ENCODE data around the gene LRRC3B.

DNA sequence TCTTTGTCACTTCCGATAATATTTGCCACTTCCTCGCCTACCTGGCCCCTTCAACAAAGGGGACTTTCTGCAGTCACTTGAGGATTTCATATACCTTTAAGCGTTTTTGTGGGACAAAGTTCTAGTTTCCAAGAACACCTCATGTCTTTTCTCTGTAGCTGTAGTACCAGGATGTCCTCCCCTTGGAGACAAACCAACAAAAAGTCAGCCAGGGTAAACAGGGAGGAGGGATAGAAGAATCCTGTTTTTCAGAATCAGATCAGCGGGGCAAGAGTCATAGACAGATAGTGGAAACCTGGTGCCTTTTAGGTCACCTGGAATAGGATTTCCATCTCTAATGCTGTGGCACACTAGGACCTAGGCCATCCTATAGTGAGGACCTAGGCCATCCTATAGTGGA lies 4.5 kb downstream of the LRRC3B start:
- no peak for TF ChIP-seq FOXK2 (IDR thresholded peaks at IDR 0.05)
- TF ChIP-seq ELF4 (IDR thresholded peaks at IDR 0.05), result no peak
- TF ChIP-seq, protein P1, sequence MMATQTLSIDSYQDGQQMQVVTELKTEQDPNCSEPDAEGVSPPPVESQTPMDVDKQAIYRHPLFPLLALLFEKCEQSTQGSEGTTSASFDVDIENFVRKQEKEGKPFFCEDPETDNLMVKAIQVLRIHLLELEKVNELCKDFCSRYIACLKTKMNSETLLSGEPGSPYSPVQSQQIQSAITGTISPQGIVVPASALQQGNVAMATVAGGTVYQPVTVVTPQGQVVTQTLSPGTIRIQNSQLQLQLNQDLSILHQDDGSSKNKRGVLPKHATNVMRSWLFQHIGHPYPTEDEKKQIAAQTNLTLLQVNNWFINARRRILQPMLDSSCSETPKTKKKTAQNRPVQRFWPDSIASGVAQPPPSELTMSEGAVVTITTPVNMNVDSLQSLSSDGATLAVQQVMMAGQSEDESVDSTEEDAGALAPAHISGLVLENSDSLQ (IDR thresholded peaks at IDR 0.05), result no peak

Data from HEK293T (cell line).